Mucosa of gallbladder (tissue), 1 donor: ENCODE measurements around the gene IMMP2L. TPM values are rescaled to one million over a fixed set of nuclear protein-coding genes. Genes with fewer than 3 reads are reported as not detected.
"Not testable (repeated sequence)": the region's sequence is repeated elsewhere in the genome, so short reads cannot be mapped to it uniquely, and the experiment has no call there.

ENCODE experiments used
- DNase-seq: peaks from one replicate; pipeline ENCODE4 v3.0.0-alpha.2; 2020; ENCODE audit warnings: low spot score
- total RNA-seq: library from RNA; stranded (reverse); gene quantifications from one replicate; pipeline ENCODE4 v1.2.1, GENCODE V29; 2021
- donor health status: DM: no; HTN: no; CAD: no.

The IMMP2L gene
- total RNA-seq, 1 donor from 2014 or later = 19.7 TPM

DNA sequence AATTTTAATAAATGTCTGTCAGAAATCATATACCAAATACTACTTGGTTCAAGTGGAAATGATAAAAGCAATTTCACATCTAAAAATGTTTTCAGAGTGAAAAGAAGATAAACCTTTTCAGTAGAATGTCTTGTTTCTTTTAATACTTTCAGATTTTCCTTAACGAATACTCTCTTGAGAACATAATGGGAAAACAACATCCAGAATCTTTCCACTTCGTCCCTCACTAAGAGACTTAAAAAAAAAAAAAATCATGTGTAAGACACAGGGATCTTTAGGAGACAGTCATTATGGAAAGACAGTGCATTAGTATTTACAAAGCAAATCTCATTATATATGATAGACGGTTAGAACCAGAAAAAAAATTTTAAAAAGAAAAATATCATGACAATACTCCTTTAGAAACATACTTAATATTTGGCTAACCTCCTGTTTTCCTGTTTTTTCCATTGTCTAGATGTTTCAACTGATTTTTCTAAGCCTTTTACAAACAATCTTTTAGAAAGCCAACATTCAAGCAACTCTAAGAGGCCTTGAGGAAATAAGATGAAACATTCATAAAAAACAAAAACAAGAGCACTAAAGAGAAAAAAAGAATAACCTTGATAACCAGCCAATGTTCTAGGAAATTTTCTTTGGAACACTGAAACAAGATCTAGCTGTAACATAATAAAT, 811.2 kb downstream of the IMMP2L start:
- DNase-seq = no peak

- no peak for DNase-seq
Observed at GRCh38 chr7:110733221-110733620, 829.1 kb downstream of the IMMP2L start.

GRCh38 chr7:110724811-110725210, 837.5 kb downstream of the IMMP2L start:
- DNase-seq = no peak

GRCh38 chr7:110721395-110721794, 840.9 kb downstream of the IMMP2L start:
- no peak for DNase-seq

DNA sequence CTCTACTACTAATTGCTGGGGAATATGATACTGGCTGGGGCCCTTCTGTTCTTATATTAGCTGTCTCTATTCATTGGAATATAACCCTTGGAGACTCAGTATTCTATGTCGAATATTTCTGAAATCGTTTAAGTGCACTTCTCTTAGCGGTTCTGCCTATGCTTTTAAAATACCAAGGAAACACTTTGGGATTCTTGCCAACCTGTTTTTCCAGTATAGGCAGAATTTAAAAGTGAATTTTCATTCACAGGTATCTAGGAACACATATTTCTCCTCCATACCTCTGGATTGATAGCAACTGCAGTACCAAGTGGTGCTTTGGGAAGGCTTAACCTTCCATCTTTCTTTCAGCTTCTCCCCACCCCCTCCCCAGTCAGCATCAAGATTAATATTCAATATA, 841.7 kb downstream of the IMMP2L start:
- no peak for DNase-seq

DNA sequence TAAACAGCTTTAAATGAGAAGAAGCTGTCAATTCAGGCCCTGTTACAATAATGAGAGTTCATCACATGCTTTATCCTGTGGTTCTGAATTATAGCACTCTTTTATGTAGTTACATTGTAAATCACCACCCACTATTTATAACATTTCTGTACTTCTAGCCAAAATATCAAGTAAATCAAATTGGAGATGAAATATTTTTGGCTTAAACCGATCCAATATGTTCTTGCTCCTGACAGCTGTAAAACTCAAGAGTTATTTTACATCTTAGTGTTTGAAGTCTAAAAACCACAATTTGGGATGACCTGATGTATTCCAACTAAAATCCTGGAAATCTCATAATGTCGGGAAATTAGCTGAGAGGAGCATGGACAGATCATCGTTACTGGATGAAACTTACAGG, 842.6 kb downstream of the IMMP2L start:
- no peak for DNase-seq

- DNase-seq = no peak
Observed at GRCh38 chr7:110718503-110719205, 843.6 kb downstream of the IMMP2L start.

- no peak for DNase-seq
Observed at GRCh38 chr7:110704225-110704624, 858.1 kb downstream of the IMMP2L start.

GRCh38 chr7:110698576-110698975, 863.7 kb downstream of the IMMP2L start:
- DNase-seq = no peak

- DNase-seq = no peak
Observed at GRCh38 chr7:110693344-110693743, 868.9 kb downstream of the IMMP2L start.

DNA sequence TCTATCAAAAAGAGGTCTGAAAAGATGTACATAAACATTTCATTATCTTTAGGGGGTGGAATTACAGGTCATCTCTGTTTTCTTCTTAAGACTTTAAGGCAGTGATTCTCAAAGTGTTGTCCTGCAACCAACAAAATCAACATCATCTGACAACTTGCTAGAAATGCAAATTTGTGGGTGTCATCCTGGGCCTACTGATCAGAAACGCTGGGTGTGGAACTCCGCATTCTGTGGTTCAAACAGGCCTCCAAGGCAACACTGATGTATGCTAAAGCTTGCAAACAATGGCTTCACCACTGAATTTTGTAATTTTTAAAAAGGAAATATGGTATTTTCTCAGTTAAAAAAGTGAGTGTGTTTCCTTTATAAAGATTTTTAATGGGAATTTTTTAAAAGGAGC, 873.4 kb downstream of the IMMP2L start:
- DNase-seq = no peak

- no peak for DNase-seq
Observed at GRCh38 chr7:110685899-110686298, 876.4 kb downstream of the IMMP2L start.

GRCh38 chr7:110681941-110682340, 880.4 kb downstream of the IMMP2L start:
- no peak for DNase-seq

DNA sequence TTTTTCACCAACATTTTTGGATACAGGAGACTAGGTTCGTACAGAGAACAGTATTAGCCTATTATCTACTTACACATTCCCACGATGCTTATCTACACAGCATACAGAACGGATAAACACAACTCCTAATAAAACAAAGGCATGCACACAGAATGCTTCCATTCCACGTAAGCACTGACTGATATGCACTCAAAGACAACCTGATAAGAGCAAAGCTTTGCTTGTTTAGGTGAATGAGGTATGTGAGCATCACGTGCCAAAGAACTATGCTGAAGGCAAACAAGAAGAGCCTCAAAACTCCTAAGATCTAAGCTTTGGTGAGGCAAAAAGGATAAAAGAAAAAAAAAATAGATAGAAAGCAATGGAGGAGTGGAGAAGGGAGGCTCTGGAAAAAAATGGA, 884.9 kb downstream of the IMMP2L start:
- DNase-seq = no peak

- no peak for DNase-seq
Observed at GRCh38 chr7:110676785-110677184, 885.5 kb downstream of the IMMP2L start.

DNA sequence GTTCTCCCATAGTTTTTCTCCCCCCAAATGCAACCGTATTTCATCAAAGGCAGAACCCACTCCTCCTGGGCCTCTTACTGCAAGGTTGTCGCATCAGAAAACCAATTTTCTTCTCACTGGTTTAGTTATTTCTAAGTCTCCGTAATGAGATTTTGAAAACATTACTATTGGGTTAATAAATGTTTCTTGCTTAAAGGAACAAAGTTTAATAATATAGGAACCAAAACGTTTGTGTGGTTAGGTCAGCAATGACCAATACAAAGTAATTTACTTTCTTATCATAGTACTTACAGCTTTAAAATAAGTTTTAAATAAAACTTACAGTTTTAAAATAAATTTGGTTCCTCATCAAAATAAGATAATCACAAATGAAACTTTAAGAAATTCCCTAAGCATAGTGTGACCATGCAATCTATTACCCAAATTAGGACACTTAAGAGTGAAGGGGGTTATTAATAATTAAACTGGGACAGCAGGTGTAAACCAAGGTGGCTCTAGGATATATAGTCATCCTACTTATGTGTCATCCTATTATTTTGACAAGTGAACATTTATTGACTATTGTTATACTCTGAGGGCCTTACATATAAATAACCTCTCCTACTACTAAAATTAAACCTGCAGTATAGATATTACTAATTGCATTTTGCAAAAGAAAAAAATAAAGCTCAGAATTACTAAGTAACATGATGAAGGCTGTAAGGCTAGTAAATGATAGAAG, 886.7 kb downstream of the IMMP2L start:
- no peak for DNase-seq

GRCh38 chr7:110673148-110673547, 889.1 kb downstream of the IMMP2L start:
- no peak for DNase-seq

- DNase-seq = no peak
Observed at GRCh38 chr7:110669410-110669809, 892.9 kb downstream of the IMMP2L start.

- DNase-seq = no peak
Observed at GRCh38 chr7:110664803-110665202, 897.5 kb downstream of the IMMP2L start.

- not testable (repeated sequence) for DNase-seq
Observed at GRCh38 chr7:110660637-110661036, 901.7 kb downstream of the IMMP2L start.

DNA sequence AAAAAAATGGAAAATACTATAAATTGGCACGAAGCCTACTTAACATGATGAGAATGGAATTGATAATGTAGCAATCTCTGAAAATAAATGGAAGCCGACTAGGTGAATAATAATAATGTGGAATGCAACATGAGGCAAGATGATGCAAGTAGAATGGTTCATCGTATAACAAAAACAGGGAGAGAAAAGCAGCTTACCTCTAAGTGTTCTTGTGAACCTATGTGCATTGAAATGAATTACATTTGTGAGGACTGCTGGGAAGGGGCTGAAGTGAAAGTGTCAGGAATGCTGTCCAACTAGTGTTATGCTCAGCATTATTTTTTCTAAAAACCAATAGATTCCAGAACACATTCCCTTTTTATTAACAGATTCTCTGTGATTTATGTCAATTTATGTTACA, 912.0 kb downstream of the IMMP2L start:
- DNase-seq = no peak

GRCh38 chr7:110647266-110647665, 915.0 kb downstream of the IMMP2L start:
- no peak for DNase-seq

GRCh38 chr7:110646804-110647203, 915.5 kb downstream of the IMMP2L start:
- DNase-seq = no peak
